Measurements from ENCODE around the gene CDHR5.
A peak's percentile ranks its signal among the peaks of the same experiment; 100 is the strongest.
"Not testable (repeated sequence)": the region's sequence is repeated elsewhere in the genome, so short reads cannot be mapped to it uniquely, and the experiment has no call there.

Gene CDHR5

DNA sequence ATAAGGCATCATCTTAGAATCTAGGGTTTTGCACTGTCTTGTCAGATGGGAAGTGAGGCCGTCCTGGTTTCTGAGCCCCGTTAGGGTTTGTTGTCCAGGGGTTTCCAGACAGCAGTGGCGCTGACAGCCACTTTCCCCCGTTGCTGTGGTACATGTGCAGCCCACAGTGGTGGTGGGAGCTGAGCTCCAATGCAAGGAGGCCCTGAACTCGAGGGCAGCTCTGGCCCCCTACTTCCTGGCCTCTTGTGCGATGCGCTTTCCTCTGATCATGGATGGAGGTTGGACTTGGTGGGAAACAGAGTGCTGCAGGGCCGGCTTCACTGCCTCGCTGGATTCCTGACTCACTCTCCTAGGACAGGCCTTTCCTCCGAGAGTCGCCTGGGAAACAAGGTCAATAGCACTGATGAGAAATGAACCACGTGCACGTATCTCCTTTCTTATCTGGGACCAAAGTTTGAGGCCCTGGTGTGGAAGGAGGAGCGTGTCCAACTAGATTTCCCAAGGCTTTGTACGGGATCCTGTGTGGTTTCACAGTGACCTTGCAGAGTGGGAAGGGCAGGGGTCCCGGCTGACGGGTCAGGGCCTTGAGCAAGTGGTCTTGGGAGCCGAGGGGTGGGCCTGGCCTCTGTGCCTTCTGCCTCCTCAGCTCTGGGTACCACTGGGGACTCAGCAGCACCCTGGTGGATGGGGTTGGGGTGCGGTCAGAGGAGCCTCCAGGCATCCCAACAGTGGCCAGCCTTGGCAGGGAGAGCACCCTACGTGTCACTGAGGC, 44.7 kb downstream of the CDHR5 start:
- H3K27ac ChIP-seq (ENCODE audit: low read depth, low read length) = no peak overlapping the region
- H3K4me3 ChIP-seq (ENCODE audit: low read length) = no peak overlapping the region
- peaks cover 15% of the 10 kb centered on the region for H3K36me3 ChIP-seq (ENCODE audit: control insufficient read depth, insufficient read depth, low read length)
- no peaks in the 10 kb centered on the region for H3K27me3 ChIP-seq (ENCODE audit: control insufficient read depth, insufficient read depth, low read length)
- H3K4me1 ChIP-seq (ENCODE audit: control insufficient read depth, insufficient read depth, low read length) = peaks cover 12% of the 10 kb centered on the region
- no peak overlapping the region for H3K9ac ChIP-seq (ENCODE audit: low read length)

DNA sequence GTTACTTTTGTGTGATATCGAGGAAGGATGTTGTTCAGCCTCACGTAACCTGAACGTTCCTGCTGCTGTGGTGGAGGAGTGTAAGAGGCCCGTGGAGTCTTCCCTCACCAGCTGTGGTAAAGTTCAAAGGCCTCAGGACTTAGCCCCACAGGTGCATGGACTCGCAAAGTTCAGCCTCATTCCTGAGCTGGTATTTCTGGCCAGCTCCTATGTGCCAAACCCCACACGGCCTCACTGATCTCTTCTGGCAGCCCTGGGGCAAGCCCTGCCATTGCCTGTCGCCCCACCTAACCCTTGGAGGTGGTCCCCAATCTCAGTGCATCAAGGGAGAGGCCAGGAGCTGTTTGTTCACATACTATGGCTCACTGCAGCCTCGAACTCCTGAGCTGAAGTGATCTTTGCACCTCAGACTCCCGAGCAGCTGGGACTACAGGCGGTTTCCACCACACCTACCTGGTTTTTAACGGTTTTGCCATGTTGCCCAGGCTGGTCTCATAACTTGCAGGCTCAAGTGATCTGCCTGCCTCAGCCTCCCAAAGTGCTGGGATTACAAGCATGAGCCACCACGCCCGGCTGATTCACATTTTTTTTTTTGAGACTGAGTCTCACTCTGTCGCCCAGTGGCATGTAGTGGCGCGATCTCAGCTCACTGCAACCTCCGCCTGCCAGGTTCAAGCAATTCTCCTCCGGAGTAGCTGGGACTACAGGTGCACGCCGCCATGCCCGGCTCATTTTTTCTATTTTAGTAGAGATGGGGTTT, 46.3 kb downstream of the CDHR5 start:
- Histone ChIP-seq H3K4me1 (ENCODE audit: control insufficient read depth, insufficient read depth, low read length) (peaks cover 12% of the 10 kb centered on the region), H3K9ac (ENCODE audit: low read length) (no peak overlapping the region), H3K27ac (ENCODE audit: low read depth, low read length) (no peak overlapping the region), H3K27me3 (ENCODE audit: control insufficient read depth, insufficient read depth, low read length) (no peaks in the 10 kb centered on the region), H3K36me3 (ENCODE audit: control insufficient read depth, insufficient read depth, low read length) (peaks cover 7% of the 10 kb centered on the region), H3K4me3 (ENCODE audit: low read length) (no peak overlapping the region)

DNA sequence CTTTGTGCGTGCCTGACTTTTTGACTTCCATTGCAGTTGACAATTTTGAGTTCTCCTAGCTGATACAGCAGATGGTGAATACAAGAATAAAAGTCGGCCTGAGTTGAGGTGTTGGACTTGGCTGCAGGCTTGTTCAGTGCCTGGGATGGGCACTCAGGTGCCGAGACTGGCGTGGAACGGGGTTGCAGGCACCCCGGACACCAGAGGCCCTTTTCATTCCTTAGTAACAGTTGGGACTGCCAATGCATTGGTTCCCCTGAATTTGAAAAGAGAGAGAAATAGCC, 47.2 kb downstream of the CDHR5 start:
- Histone ChIP-seq H3K27ac (ENCODE audit: low read depth, low read length) (no peak overlapping the region), H3K4me1 (ENCODE audit: control insufficient read depth, insufficient read depth, low read length) (peaks cover 12% of the 10 kb centered on the region), H3K27me3 (ENCODE audit: control insufficient read depth, insufficient read depth, low read length) (peaks cover 2% of the 10 kb centered on the region), H3K36me3 (ENCODE audit: control insufficient read depth, insufficient read depth, low read length) (peaks cover 4% of the 10 kb centered on the region), H3K4me3 (ENCODE audit: low read length) (peak overlapping the region; percentile 92), H3K9ac (ENCODE audit: low read length) (peak overlapping the region; percentile 67)

DNA sequence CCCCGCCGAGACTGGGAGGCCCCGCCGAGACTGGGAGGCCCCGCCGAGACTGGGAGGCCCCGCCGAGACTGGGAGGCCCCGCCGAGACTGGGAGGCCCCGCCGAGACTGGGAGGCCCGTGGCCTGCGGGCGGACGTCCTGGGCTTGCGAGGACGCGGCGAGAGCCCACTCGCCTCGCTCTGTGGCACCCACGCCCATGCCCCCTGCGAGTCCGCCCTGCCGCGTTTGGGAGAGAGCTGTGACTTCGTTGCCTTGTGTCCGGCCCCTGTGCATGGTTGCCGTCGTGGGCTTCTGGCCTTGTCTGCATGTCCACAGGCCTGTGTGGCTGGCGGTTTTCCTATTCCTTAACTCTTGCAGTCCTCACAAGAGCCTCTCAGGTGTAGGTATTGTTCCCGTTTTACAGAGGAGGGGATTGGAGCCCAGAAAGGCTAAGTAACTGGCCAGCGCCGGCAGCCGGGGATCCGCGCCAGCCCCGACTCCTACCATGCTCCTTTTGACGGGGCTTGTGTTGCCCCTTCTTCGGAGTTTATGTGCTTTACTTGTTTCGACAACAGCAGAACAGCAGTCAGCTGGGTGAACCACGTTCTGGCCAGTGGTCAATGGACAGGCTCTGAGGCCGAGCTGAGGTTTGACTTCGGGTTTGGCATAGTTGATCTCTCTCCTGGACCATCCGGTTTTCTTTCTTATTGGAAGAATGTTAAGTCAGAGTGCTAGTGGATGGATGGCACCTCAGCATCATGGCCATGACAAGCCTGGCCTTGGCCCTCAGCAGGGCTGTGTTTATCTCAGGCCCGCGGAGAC, 47.7 kb downstream of the CDHR5 start:
- Histone ChIP-seq H3K36me3 (ENCODE audit: control insufficient read depth, insufficient read depth, low read length) (peaks cover 4% of the 10 kb centered on the region), H3K27ac (ENCODE audit: low read depth, low read length) (peak overlapping the region; percentile 68), H3K4me1 (ENCODE audit: control insufficient read depth, insufficient read depth, low read length) (peaks cover 12% of the 10 kb centered on the region), H3K27me3 (ENCODE audit: control insufficient read depth, insufficient read depth, low read length) (peaks cover 2% of the 10 kb centered on the region), H3K4me3 (ENCODE audit: low read length) (peak overlapping the region; percentile 92), H3K9ac (ENCODE audit: low read length) (peak overlapping the region; percentile 67)

DNA sequence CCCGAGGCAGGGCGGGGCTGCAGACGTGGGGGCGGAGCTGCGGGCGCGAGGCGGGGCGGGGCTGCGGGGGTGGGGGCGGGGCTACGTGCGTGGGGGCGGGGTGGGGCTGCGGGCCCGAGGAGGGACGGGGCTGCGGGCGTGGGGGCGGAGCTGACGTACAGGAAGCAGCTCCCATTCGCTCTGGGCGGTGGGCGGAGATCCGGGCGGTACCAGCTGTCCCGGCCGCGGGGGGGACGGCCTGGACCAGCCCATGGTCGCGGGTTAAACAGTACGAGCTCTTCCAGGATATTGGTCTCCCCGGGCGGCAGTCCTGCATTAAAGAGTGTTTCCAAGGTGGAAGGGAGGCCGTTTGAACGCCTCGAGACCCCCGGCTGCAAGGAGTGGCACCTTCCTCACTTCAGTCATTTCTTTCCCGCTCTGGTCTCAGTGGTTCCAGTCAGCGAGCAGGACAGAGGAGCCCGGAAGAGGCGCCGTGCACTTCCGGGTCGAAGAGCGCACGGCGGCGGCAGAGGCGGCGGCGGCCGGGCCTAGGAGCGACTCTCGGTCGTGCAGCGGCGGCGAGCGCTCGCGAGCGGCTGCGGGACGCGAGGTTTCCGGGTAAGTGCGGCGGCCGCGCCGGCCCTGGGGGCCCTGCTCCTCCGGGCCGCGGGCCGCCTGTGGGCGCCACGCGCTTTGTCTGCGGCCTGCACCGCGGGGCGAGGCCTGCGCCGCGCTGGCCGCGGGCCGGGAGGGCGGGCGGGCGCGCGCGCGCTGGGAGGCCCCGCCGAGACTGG, 48.6 kb downstream of the CDHR5 start, which contains the start of gene PHRF1:
TSS of gene PHRF1 (plus strand) at position 475 of the 773 bp plus-strand sequence. CDS start 5,043 bp downstream, outside the sequence.
- peaks cover 12% of the 10 kb centered on the region for H3K4me1 ChIP-seq (ENCODE audit: control insufficient read depth, insufficient read depth, low read length)
- H3K4me3 ChIP-seq (ENCODE audit: low read length) = peak within 1 kb of the TSS; percentile 92
- peak within 1 kb of the TSS; percentile 67 for H3K9ac ChIP-seq (ENCODE audit: low read length)
- H3K27me3 ChIP-seq (ENCODE audit: control insufficient read depth, insufficient read depth, low read length) = peaks cover 2% of the 10 kb centered on the region
- peak within 1 kb of the TSS; percentile 76 for H3K27ac ChIP-seq (ENCODE audit: low read depth, low read length)
- no peaks in the 10 kb centered on the region for H3K36me3 ChIP-seq (ENCODE audit: control insufficient read depth, insufficient read depth, low read length)

DNA sequence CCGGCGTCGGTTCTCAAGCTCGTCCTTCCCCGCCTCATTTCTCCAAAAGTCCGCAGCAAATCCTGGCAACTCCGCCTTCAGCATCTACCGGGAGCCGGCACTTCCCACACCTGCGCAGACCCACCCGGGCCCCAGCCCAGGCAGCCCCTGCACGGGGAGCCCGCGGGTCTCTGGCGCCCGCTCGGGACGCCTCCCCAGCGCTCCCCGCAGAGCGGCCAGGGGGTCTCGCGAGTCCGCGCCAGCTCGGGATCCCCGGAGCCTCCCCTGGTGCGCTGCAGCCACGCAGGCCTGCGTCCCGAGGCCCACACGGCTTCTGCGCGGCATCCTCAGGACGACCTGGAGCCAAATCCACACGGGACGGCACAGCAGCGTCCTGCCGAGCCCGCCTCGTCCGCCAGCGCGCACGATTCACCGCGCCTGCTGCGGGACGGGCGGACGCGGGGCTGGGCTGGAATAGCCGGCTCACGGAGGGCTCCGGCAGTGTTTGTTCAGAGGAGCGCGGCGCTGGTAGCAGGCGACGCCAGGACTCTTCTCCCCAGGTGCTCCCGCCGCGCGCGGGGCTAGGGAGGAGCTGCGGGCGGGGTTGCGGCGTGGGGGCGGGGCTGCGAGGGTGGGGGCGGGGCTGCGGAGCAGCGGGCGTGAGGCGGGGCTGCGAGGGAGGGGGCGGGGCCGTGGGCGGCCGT, 49.3 kb downstream of the CDHR5 start:
- peaks cover 12% of the 10 kb centered on the region for H3K4me1 ChIP-seq (ENCODE audit: control insufficient read depth, insufficient read depth, low read length)
- no peaks in the 10 kb centered on the region for H3K36me3 ChIP-seq (ENCODE audit: control insufficient read depth, insufficient read depth, low read length)
- H3K9ac ChIP-seq (ENCODE audit: low read length) = no peak overlapping the region

DNA sequence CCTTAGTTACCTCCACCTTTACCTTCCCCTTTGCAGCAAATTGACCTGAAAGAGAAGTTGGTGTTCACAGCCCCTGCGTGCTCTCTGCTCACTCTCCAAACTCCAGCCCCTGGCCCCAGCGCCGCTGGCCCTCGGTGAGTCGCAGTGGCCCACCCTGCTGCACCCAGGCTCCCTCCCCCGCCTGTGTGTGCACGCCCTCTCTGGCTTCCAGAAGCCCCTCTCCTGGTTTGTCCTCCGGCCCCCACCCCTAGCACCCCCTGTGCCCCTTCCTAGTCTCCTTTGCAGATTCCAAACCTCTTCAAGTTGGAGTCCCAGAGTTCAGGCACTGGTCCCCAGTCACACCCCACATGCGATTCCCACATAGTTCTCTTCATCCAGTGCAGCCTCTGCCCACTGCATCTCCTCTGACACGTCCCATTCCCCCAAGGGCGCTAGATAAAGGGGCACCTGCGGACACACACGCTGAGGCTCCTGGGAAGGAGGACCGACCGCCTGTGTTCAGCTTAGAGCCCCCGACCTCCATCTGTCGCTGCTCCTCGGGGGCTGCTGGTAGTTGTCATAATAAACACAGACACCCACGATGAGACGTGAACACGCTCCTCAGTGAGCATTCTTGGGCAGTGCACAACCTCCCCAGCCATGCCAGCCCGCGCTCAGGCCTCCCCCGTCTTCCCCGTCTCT, 50.0 kb downstream of the CDHR5 start:
- H3K4me1 ChIP-seq (ENCODE audit: control insufficient read depth, insufficient read depth, low read length) = peaks cover 12% of the 10 kb centered on the region
- peaks cover 2% of the 10 kb centered on the region for H3K27me3 ChIP-seq (ENCODE audit: control insufficient read depth, insufficient read depth, low read length)
- no peak overlapping the region for H3K27ac ChIP-seq (ENCODE audit: low read depth, low read length)
- H3K36me3 ChIP-seq (ENCODE audit: control insufficient read depth, insufficient read depth, low read length) = no peaks in the 10 kb centered on the region
- no peak overlapping the region for H3K9ac ChIP-seq (ENCODE audit: low read length)
- H3K4me3 ChIP-seq (ENCODE audit: low read length) = peak overlapping the region; percentile 74

More for the DNA sequence above, 49.3 kb downstream of the CDHR5 start:
- H3K27ac ChIP-seq (ENCODE audit: low read depth, low read length) = no peak overlapping the region
- H3K27me3 ChIP-seq (ENCODE audit: control insufficient read depth, insufficient read depth, low read length) = peaks cover 2% of the 10 kb centered on the region
- H3K4me3 ChIP-seq (ENCODE audit: low read length) = peak overlapping the region; percentile 74

DNA sequence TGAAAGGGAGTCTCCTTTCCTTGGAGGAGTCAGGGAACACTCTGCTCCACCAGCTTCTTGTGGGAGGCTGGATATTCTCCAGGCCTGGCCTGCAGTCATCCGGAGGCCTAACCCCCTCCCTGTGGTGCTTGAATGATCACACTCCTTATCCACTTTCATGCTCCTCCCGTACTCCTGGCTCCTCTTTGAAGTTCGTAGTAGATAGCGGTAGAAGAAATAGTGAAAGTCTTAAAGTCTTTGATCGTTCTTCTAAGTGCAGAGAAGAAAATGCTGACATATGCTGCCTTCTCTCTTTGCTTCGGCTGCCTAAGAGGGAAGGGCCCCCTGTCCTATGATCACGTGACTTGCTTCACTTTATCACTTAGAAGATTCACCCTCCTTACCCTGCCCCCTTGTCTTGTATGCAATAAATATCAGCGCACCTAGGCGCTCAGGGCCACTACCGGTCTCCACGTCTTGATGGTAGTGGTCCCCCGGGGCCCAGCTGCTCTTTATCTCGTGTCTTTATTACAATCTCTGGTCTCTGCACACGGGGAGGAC, 50.7 kb downstream of the CDHR5 start:
- H3K4me3 ChIP-seq (ENCODE audit: low read length); H3K36me3 ChIP-seq (ENCODE audit: control insufficient read depth, insufficient read depth, low read length); H3K9ac ChIP-seq (ENCODE audit: low read length); H3K4me1 ChIP-seq (ENCODE audit: control insufficient read depth, insufficient read depth, low read length); H3K27me3 ChIP-seq (ENCODE audit: control insufficient read depth, insufficient read depth, low read length); H3K27ac ChIP-seq (ENCODE audit: low read depth, low read length): not testable (repeated sequence)

DNA sequence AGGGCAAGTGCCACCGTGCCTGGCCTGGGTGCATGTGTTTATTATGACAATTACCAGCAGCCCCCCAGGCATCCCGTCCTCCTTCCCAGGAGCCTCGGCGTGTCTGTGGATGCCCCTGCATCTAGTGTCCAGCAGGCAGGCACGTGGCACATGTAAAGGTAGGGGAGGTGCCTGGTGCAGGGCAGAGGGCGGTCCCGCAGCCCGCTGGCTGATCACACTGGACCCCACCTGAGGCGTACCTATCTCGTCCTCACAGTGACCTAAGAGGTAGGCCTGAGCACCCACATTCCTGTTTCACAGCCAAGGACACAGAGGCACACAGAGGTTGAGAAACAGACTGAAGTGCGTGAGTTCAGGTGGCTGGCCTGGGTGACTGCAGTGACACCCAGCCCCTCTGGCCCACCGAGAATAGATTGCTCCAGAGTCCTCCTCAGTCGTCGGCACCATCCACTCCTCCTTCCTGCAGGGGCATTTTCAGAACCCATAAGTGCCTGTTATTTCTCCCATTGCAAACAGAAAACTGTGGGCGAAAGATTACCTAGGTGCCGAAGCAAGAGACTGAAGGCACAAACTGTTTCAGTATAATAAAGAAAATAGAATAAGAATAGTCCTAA, 51.5 kb downstream of the CDHR5 start:
- peaks cover 11% of the 10 kb centered on the region for H3K4me1 ChIP-seq (ENCODE audit: control insufficient read depth, insufficient read depth, low read length)
- peaks cover 2% of the 10 kb centered on the region for H3K27me3 ChIP-seq (ENCODE audit: control insufficient read depth, insufficient read depth, low read length)
- no peak overlapping the region for H3K27ac ChIP-seq (ENCODE audit: low read depth, low read length)
- H3K4me3 ChIP-seq (ENCODE audit: low read length) = no peak overlapping the region
- H3K9ac ChIP-seq (ENCODE audit: low read length) = no peak overlapping the region
- H3K36me3 ChIP-seq (ENCODE audit: control insufficient read depth, insufficient read depth, low read length) = no peaks in the 10 kb centered on the region

DNA sequence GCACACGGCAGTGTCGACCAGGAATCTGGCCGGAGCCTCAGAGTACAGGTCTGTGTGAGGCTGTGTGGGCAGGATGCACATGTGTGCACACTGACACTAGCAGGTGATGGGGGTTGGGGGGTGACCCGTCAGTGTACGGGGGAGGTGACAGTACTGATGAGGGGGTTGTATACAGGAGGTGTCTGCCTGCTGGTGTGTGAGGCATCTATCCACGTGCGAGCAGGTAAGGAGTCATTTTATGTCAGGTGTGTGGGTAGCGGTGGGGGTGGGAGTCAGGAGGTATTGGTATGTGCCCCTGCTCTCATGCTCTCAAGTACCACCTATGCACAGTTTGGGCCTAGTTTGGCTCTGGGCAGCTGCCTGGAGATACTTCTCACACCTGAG, 53.0 kb downstream of the CDHR5 start:
- H3K4me3 ChIP-seq (ENCODE audit: low read length) = no peak overlapping the region
- no peaks in the 10 kb centered on the region for H3K36me3 ChIP-seq (ENCODE audit: control insufficient read depth, insufficient read depth, low read length)
- H3K9ac ChIP-seq (ENCODE audit: low read length) = no peak overlapping the region
- H3K27me3 ChIP-seq (ENCODE audit: control insufficient read depth, insufficient read depth, low read length) = peaks cover 2% of the 10 kb centered on the region
- H3K4me1 ChIP-seq (ENCODE audit: control insufficient read depth, insufficient read depth, low read length) = peaks cover 2% of the 10 kb centered on the region
- no peak overlapping the region for H3K27ac ChIP-seq (ENCODE audit: low read depth, low read length)

Data from rectal smooth muscle tissue (tissue), 1 donor.